Activated naive CD8-positive, alpha-beta T cell (primary cell): ENCODE data around the gene OAF.

Experiments used
- H3K27ac Mint-ChIP-seq: one replicate; pipeline ENCODE4 v1.8.0; 2021; ENCODE audit warnings: mixed read lengths
- H3K27me3 Mint-ChIP-seq: one replicate; pipeline ENCODE4 v1.8.0; 2021; ENCODE audit warnings: mixed read lengths
- H3K36me3 Mint-ChIP-seq: one replicate; pipeline ENCODE4 v1.8.0; 2021; ENCODE audit warnings: mixed read lengths
- H3K4me1 Mint-ChIP-seq: one replicate; pipeline ENCODE4 v1.8.0; 2021; ENCODE audit warnings: low read depth, mixed read lengths
- H3K4me3 Mint-ChIP-seq: one replicate; pipeline ENCODE4 v1.8.0; 2021; ENCODE audit warnings: mild to moderate bottlenecking, mixed read lengths
- H3K9me3 Mint-ChIP-seq: one replicate; pipeline ENCODE4 v1.8.0; 2021; ENCODE audit warnings: low read depth, mixed read lengths

OAF gene

GRCh38 chr11:120191058-120191457, 19.8 kb upstream of the OAF start:
- Mint-ChIP-seq H3K9me3 (no peaks in the 10 kb centered on the region), H3K4me1 (no peaks in the 10 kb centered on the region), H3K4me3 (no peak overlapping the region), H3K27me3 (peaks cover 1% of the 10 kb centered on the region), H3K36me3 (no peaks in the 10 kb centered on the region), H3K27ac (no peak overlapping the region)

GRCh38 chr11:120192831-120193625, 17.8 kb upstream of the OAF start:
- H3K27me3 Mint-ChIP-seq, result peaks cover 3% of the 10 kb centered on the region
- H3K4me1 Mint-ChIP-seq, result no peaks in the 10 kb centered on the region
- H3K9me3 Mint-ChIP-seq, result no peaks in the 10 kb centered on the region
- no peaks in the 10 kb centered on the region for H3K36me3 Mint-ChIP-seq
- H3K4me3 Mint-ChIP-seq, result no peak overlapping the region
- H3K27ac Mint-ChIP-seq, result no peak overlapping the region

- Mint-ChIP-seq H3K4me3 (no peak overlapping the region), H3K27ac (no peak overlapping the region), H3K9me3 (no peaks in the 10 kb centered on the region), H3K4me1 (no peaks in the 10 kb centered on the region), H3K27me3 (peaks cover 3% of the 10 kb centered on the region), H3K36me3 (no peaks in the 10 kb centered on the region)
Measured at GRCh38 chr11:120194166-120194565, 16.7 kb upstream of the OAF start.

GRCh38 chr11:120195601-120196320, 15.1 kb upstream of the OAF start:
- H3K36me3 Mint-ChIP-seq, result no peaks in the 10 kb centered on the region
- H3K4me1 Mint-ChIP-seq, result no peaks in the 10 kb centered on the region
- no peaks in the 10 kb centered on the region for H3K9me3 Mint-ChIP-seq
- H3K4me3 Mint-ChIP-seq, result no peak overlapping the region
- no peak overlapping the region for H3K27ac Mint-ChIP-seq
- H3K27me3 Mint-ChIP-seq, result peaks cover 3% of the 10 kb centered on the region

- Mint-ChIP-seq H3K27ac (no peak overlapping the region), H3K27me3 (peaks cover 1% of the 10 kb centered on the region), H3K4me1 (no peaks in the 10 kb centered on the region), H3K4me3 (no peak overlapping the region), H3K9me3 (no peaks in the 10 kb centered on the region), H3K36me3 (no peaks in the 10 kb centered on the region)
Measured at GRCh38 chr11:120196826-120197225, 14.0 kb upstream of the OAF start.

- no peak overlapping the region for H3K4me3 Mint-ChIP-seq
- no peak overlapping the region for H3K27ac Mint-ChIP-seq
- no peaks in the 10 kb centered on the region for H3K36me3 Mint-ChIP-seq
- peaks cover 1% of the 10 kb centered on the region for H3K27me3 Mint-ChIP-seq
- no peaks in the 10 kb centered on the region for H3K9me3 Mint-ChIP-seq
- no peaks in the 10 kb centered on the region for H3K4me1 Mint-ChIP-seq
Measured at GRCh38 chr11:120197251-120197891, 13.5 kb upstream of the OAF start.

- no peaks in the 10 kb centered on the region for H3K4me1 Mint-ChIP-seq
- no peaks in the 10 kb centered on the region for H3K36me3 Mint-ChIP-seq
- peaks cover 1% of the 10 kb centered on the region for H3K27me3 Mint-ChIP-seq
- no peaks in the 10 kb centered on the region for H3K9me3 Mint-ChIP-seq
- H3K27ac Mint-ChIP-seq, result no peak overlapping the region
- no peak overlapping the region for H3K4me3 Mint-ChIP-seq
Measured at GRCh38 chr11:120197977-120198376, 12.9 kb upstream of the OAF start.

GRCh38 chr11:120198403-120198786, 12.4 kb upstream of the OAF start:
- Mint-ChIP-seq H3K4me1 (no peaks in the 10 kb centered on the region), H3K9me3 (no peaks in the 10 kb centered on the region), H3K36me3 (no peaks in the 10 kb centered on the region), H3K27me3 (peaks cover 1% of the 10 kb centered on the region), H3K27ac (no peak overlapping the region), H3K4me3 (no peak overlapping the region)

GRCh38 chr11:120198787-120199469, 11.9 kb upstream of the OAF start:
- Mint-ChIP-seq H3K27ac (no peak overlapping the region), H3K4me3 (no peak overlapping the region), H3K27me3 (peaks cover 1% of the 10 kb centered on the region), H3K36me3 (no peaks in the 10 kb centered on the region), H3K4me1 (no peaks in the 10 kb centered on the region), H3K9me3 (no peaks in the 10 kb centered on the region)

- Mint-ChIP-seq H3K36me3 (no peaks in the 10 kb centered on the region), H3K4me1 (no peaks in the 10 kb centered on the region), H3K9me3 (no peaks in the 10 kb centered on the region), H3K4me3 (no peak overlapping the region), H3K27ac (no peak overlapping the region), H3K27me3 (peaks cover 1% of the 10 kb centered on the region)
Measured at GRCh38 chr11:120199613-120200012, 11.2 kb upstream of the OAF start.

GRCh38 chr11:120200677-120201076, 10.2 kb upstream of the OAF start:
- Mint-ChIP-seq H3K36me3 (no peaks in the 10 kb centered on the region), H3K9me3 (no peaks in the 10 kb centered on the region), H3K27ac (no peak overlapping the region), H3K4me3 (no peak overlapping the region), H3K27me3 (peaks cover 1% of the 10 kb centered on the region), H3K4me1 (no peaks in the 10 kb centered on the region)

GRCh38 chr11:120201653-120202052, 9.2 kb upstream of the OAF start:
- Mint-ChIP-seq H3K36me3 (no peaks in the 10 kb centered on the region), H3K9me3 (no peaks in the 10 kb centered on the region)

GRCh38 chr11:120203626-120204025, 7.2 kb upstream of the OAF start:
- Mint-ChIP-seq H3K9me3 (no peaks in the 10 kb centered on the region), H3K4me3 (no peak overlapping the region)

More at GRCh38 chr11:120201653-120202052, 9.2 kb upstream of the OAF start:
- H3K4me3 Mint-ChIP-seq, result no peak overlapping the region
- H3K27me3 Mint-ChIP-seq, result peaks cover 5% of the 10 kb centered on the region
- no peak overlapping the region for H3K27ac Mint-ChIP-seq
- H3K4me1 Mint-ChIP-seq, result no peaks in the 10 kb centered on the region

GRCh38 chr11:120205596-120206161, 5.2 kb upstream of the OAF start:
- no peak overlapping the region for H3K4me3 Mint-ChIP-seq
- H3K27me3 Mint-ChIP-seq, result peaks cover 11% of the 10 kb centered on the region
- H3K4me1 Mint-ChIP-seq, result peaks cover 7% of the 10 kb centered on the region
- no peaks in the 10 kb centered on the region for H3K9me3 Mint-ChIP-seq
- no peaks in the 10 kb centered on the region for H3K36me3 Mint-ChIP-seq
- H3K27ac Mint-ChIP-seq, result no peak overlapping the region

More at GRCh38 chr11:120203626-120204025, 7.2 kb upstream of the OAF start:
- Mint-ChIP-seq H3K27me3 (peaks cover 11% of the 10 kb centered on the region), H3K36me3 (no peaks in the 10 kb centered on the region), H3K27ac (no peak overlapping the region), H3K4me1 (no peaks in the 10 kb centered on the region)
